ENCODE results near the gene TBX1.

The TBX1 gene

DNA sequence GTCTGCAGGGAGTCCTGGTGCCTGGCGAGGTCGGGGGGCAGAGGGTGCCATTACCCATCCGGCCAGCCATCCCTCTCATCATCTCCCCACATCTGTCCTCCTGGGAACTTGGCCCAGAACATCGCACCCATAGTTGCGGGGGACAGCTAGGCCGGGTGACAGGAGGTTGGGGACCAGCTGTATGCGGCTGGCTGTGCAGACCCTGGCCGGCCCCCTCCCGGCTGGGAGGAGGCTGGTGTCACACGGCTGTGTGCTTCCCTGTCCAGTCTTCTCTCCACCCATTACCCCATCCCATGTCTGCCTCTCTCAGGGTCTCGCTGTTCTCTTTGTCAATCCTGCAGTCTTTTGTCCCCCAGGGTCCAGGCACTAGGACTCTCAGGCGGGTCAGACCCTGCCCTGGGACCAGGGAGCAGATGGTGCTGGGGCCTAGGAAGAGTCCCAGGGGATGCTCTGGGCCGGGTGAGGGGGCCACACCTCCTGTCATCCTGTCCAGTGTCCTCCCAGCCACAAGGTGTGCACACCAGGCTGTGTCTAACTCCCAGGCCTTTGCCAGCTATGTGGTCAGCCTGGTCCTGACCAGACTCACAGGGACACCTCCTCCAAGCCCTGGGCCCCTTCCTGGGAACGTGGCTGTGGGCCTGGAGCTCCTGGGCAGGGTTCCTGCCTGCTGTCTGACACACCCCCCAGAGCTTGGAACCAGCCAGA, 6.4 kb upstream of the TBX1 start:
- no peak for DNase-seq

DNA sequence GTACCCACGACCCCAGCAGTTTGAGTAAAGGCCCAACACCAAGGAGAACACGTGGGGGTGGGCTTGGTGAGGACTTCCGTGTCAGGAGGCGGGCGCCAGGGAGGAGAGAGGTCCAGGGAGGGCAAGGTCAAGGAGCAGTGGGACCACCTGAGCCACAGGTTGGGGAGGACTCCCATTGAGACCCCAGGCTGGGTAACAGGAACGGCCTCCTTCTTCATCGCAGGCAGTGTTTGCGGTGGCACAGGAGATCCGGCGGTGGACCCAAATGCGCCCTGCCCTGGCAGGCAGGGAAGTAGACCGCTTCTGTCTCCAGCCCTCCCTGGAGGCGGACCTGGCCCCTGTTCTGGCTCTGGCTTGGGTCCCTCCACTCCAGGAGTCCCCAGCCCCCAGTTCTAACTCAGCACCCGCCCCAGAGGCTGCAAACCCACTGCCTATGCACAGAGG, 5.9 kb upstream of the TBX1 start:
- no peak for DNase-seq

DNA sequence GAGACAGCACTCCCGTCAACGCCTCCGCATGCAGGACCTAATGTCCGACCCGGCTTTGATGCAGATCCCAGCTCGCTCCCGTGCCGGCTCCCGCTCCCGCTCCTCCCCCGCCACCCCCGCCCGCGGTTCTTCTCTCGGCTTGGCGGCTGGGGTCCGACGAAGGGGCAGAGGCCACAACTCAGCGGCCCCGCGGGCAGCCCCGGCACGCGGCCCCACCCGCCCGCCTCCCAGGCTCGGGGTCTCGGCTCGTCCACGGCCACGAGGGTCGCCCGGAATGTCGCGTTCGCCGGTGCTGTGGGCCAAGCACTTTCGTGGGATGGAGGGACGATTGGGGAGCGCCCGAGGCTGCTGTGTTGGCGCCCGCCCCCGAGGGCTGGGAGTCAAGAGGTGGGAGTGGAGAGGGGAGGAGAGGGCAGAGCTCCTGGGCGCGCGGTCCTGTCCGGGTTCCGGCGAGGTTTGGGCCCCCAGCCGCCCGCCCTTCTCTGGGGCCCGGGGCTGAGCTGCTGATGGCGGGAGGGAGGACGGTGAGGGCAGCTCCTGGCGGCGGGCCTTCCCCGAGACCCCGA, 5.3 kb upstream of the TBX1 start:
- DNase-seq, result no peak

DNA sequence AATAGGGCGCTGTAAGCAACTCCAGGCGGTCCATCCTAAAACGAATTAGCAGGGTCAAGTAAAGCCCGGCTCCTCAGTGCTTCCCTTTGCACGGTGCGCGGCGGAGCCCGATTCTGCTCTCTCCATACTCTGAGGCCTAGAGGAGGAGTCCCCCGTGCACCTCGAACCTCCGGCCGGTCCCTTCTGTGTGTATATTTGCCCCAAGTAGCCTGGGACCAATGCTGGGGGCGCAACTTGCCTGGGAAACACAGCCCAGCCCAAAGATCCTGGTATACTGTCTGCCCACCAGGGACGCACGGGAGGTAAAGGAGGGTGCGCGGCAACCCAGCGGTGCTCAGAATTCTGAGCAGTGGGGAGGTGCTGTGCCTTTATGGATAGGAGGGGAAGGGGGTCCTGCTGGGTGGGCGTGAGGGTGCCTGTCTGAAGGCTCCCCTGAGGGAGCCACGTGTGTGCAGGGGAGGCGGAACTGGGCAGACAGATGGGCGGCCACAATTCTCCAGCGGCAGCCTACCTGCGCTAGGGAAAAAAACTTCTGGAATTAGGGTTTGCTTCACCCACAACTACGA, 4.8 kb upstream of the TBX1 start:
- DNase-seq, result no peak

DNA sequence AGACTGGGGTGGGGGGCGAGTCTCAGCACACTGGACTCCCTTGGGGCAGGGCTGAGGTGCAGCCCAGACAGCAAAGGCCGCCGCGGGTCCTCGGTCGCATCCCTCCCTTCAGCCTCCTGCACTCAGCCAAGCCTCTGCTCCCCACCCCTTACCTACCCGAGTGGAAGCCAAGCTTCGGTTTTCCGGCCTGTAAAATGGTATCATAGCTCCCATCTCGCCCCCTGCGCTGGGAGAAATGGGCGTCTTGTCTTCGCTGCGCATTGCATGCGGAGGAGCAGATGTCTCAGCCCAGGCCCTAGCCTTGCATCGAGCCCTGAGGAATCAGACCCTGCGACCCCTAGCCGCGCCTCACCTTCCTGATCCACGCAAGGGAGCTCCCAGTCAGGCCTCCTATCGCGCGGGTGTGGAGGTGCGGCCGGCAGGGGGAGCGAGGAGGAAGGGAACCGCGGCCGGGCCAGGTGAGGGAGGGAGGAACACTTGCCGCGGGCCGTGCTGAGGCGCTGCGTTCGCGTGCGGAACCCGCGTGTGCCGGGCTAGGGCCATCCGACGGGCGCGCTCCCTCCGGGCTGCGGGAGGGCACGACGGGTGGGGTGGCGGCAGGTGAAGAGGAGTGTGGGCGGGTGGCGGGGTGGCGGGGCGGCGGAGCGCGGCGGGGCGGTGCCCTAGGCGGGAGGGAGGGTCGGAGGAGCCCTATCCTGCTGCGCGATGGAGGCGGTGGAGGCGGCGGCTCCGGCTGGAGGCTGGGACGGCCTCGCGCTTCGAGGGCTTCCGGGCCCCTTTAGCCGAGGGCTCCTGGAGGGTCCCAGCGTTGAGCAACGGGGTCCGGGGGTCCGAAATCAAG, 4.1 kb upstream of the TBX1 start:
- peak; percentile 27 for DNase-seq

DNA sequence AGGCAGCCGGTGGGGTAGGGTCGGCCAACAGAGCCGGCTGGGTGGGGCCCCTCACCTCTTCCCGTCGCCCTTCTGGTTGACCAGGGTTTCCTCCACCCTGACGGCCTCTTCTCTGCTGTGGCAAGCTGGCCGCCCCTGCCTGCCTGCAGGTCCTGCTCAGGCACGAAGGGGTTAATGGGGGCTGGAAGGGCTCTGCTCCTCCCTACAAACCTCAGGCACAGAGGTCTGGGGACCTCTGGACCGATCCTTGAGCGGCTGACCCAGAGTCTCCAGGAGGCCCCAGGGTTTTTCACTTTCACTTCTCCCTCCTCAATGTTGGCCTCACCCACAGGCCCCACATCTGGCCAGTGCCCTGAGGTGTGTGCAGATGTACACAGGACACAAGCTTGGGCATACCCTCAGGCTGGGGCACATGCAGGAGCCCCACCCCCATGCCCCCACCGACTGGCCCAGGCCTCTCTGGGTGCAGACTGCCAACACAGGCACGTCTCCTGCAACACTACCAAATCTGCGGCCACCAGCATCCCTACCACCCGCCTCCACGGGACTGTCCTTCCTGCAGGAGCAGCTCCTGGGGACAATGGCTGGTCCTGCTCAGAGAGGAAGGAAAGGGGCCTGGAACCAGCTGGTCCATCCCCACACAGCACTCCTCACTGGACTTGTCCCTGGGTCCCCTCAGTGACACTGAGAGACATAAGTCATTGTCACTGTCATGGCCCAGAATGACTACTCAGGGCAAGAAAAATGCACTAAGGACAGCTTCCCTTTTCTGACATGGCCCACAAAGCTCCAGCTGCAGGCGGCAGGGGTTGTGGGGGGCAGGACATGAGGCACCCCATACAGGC, 3.2 kb upstream of the TBX1 start:
- DNase-seq, result no peak

DNA sequence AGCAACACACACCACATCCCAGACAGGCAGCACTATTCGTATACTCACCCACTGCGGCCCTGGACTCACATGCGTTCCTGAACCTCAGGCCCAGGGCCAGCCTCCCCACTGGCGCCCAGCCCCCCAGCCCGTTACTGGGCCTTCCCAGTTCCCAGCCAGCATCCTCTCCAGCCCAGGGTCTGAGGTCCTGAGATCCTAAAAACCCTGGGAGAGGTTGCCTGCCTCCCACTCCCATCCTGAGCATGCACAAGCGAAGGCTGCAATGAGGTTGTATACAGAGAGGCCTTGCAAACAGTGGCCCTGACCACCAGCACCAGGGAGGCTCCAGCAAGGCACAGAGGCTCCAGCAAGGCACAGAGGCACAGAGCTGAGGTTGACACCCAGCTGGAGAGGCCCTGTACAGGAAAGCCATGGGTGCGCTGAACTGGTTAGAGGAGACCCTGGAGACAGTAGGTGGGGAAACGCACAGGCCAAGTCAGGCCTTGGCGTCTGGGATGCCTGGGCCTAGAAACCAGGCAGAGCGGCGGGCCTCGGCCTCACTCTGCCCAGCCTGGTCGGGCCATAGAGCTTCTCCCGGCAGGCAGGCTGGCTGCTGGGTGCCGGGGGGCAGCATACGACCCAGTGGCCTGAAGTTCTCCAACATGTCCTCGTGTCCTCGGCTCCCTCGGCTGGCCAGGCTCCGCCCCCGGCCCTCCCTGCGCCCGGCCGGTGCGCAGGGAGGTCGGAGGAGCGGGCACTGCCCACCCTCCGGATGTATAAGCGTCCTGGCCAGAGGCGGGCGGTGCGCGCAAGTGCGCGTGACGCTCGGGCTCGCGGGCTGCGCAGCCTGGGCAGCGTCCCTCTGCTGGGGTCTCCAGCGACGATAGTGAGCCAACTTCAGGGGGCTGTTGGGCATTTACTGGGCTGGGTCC, 2.3 kb upstream of the TBX1 start:
- DNase-seq, result no peak

DNA sequence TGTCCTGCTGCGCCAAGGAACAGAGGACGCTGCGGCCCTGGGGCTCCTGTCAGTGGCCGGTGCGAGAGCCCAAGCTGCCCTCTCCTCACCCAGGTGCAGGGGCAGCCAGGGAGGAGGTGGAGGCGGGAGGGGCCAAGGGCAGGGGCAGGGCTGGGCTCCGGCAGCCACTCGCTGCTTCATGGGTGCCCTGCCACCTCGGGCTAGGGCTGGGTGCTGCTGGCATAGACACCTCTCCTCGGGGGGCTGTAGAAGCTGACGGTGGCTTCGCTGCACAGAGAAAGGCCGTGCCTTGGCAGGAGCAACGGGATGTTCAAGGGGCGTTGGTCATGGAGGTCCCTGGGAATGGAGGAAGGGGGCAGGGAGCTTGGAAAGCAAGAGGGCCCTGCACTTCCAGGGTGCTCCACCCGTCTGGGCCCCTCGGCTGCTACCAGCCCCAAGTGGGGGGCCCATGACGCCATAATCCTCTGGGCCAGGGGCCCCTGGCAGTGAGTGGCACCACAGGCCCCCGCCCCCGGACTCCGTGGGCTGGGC, 1.6 kb upstream of the TBX1 start:
- DNase-seq, result no peak

DNA sequence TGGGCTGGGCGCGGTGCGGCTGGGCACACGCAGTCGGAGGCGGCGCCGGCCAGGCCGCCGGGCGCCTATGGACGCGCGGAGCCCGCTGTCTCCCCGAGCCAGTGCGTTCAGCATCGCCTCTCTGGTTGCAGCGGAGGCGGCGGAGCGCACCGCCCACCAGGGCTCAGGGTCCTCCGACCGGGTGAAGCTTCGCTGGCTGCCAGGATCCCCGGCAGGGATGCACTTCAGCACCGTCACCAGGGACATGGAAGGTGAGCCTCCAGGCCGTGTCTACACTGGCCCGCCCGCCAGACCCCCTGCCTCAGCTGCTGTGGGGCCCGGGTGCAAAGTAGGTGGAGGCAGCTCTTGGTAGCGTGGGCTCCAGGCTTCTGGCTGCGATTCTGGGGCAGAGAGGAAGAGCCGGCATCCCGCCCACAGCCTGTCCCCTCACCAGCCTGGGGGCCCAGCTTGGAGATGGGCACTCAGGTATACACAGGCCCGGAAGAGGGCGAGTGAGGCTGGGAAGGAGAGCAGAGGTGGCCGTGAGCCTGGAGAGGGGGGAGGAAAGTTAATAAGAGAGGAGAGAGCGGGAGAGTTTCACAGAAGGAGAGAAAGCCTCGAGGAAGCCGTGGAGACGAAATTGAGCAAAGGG, 1.0 kb upstream of the TBX1 start:
- no peak for DNase-seq

DNA sequence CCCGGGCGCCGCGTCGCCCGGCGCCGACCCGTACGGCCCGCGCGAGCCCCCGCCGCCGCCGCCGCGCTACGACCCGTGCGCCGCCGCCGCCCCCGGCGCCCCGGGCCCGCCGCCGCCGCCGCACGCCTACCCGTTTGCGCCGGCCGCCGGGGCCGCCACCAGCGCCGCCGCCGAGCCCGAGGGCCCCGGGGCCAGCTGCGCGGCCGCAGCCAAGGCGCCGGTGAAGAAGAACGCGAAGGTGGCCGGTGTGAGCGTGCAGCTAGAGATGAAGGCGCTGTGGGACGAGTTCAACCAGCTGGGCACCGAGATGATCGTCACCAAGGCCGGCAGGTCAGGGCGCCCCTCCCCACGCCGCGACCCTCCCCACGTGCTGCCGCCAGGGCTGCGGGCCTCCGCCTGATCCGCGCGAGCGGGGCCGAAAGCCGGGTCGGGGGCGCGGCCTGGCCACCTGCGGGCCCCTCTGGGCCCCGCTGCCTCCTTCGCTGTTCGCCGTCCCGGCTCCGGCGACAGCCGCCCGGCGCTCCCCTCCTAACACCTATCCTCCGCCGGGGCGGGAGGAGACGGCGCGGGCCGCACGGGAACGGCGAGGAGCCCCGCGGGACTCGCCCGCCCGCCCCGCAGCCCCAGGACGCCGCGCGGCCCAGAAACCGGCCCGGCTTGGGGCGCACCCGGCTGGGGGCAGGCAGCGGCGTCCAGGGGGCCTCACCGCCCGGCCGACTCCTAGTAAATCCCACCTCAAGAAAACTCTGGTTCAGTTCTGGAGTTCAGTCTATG, 560 bp downstream of the TBX1 start:
- no peak for DNase-seq

DNA sequence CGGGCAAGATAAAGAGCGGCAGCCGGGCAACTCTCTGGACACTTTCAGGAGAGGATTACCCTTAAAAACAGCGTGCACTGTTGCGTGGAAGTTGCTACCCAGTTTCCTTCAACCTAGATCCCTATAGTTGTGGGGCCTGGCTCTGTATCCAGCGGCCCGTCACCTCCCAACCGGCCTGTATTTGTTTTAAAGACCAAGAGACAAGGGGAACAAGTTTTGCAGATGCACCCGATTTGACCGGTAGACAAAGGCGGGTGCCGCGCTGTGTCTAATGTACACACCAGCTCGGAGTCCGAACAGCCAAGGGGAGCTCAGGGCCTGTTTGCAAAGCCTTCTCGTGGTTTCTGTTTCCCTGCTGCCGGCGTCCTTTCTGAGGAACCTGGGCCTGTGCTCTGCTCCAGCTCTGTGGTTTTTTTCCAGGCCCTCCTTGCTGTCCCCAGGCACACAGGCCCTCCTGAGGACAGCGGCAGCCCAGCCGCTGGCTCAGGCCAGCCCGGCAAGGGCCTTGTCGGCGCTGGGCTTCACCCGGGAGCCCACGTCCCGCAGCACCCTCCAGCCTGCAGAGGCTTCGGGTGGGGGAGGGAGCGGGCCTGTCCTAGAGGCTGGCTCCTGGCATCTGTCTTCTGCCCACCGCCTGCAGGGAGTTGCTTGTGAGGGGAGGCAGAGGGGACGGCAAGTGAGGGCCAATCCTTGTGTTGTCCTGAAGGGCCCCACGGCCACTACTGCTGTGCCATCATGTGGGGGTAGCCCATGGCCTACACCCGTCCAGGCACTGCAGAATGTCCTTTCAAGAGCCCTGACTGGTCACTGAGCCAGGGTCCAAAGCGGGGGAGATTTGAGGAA, 1.4 kb downstream of the TBX1 start:
- no peak for DNase-seq

DNA sequence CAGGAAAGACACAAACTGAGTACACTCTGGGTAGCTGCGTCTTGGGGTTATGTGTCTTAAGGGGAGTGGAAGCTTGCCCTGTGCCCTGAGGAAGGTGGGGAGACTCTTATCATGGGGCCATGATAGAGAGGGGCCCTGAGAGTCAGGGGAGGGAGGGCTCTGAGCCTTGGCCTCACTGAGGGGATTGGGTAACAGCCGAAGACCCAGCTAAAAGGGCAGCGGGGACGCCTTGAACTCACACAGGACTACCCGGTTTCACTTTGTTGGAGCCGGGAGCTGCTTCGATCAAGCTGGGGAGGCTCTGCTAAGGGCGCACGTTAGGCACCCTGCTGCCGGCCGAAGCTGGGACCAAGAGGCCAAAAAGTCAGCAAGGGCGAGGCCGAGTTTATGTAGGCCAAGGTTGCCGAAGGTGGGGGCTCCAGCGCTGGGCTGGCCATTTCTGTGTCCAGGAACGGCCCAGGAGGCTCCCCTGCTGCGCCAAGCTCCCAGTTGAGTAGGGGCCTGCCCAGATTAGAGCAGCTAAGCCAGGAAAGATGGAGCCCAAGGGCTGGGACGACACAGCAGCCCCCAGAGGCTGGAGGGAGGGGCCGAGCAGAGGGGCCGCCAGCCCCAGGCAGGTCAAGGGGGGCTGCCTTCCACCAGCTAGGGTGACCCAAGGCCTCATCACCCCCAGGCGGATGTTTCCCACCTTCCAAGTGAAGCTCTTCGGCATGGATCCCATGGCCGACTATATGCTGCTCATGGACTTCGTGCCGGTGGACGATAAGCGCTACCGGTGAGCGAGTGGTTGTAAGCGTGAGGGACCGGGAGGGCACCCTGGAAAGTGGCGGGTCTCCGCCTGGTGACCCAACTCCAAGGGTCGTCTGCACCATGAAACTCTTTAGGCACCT, 2.2 kb downstream of the TBX1 start:
- DNase-seq, result no peak

DNA sequence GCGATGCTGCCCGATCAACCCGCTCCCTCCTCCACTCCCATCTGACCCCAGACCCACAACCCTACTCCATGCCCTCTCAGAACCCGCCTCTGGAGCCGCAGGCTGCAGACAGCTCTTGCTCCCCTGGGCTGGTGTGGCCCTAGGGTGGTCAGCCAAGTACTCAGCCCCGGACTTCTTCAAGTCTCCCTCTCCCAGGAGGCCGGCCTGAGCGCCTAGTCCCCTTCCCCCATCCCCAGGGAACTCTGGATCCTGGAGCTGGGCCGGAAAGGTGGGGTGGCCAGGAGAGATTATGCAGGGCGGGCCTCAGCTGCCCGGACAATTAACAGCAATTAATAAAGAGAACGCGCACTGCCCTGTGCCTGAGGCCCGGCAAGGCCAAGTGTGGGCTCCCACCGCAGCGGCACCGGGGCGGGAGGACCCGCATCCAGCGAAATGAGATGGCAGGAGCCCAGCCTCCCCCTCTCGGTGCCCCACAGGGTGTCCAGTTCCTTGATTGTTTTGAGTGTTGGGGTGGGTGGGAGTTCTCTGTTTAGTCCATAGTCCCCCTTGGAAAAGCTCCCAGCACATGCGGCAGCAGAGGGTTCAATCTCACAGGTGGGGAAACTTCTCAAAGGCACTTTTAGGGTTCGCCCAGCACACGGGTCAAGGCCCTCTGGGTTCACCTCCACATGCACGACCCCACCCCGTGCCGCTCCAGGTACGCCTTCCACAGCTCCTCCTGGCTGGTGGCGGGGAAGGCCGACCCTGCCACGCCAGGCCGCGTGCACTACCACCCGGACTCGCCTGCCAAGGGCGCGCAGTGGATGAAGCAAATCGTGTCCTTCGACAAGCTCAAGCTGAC, 3.1 kb downstream of the TBX1 start:
- DNase-seq, result no peak

DNA sequence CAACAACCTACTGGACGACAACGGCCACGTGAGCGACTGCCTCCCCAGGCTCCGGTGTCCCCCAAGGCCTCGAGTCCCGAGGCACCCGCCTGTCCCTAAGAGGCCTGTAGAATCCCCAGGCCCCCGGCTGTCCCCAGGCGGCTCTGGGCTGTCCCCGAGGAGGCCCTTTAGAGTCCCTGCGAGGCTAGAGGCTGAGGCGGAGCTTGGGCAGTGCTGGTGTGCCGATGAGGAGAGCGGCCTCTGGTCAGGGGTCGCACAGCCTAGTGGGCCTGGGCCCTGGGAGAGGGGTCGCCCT, 3.7 kb downstream of the TBX1 start:
- no peak for DNase-seq

DNA sequence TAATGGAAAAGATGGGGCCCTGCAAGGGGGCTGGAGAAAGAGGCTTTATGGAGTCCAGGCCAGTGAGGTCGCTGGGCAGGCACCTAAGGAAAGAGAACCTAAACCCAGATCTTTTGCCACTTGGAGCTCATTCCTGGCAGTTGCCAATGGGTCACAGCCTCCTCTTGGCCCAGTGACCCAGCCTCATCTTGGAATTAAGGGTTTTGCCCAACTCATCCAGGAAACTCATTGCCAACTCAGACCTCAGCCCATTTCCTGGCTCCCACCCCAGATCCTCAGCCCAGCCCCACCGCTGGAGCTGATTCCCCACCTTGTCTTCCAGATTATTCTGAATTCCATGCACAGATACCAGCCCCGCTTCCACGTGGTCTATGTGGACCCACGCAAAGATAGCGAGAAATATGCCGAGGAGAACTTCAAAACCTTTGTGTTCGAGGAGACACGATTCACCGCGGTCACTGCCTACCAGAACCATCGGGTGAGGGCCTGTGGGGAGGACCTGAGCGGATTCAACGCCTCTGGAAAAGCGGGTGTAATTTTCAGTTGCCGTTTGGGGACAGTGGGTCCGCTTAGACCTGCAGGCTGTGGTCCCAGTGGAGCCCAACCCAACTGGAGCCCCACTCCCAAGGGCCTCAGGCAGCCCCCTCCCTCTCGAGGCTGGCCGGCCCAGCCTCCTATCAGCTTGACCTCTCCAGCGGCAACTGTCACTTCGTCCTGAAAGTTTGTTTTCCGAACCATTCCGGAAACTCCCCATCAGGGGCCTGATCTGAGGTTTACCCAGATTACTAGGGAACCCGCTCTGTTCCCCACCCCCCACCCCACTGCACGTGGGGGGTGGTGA, 4.3 kb downstream of the TBX1 start:
- no peak for DNase-seq
